ENCODE results near the gene LILRA6.
A peak's percentile ranks its signal among the peaks of the same experiment; 100 is the strongest.

Gene LILRA6

GRCh38 chr19:54191811-54192453 is 50.7 kb downstream of the LILRA6 start:
- DNase-seq = no peak
- peaks cover 10% of the 10 kb centered on the region in 2 experiments for H3K4me1 ChIP-seq (ENCODE audit: control insufficient read depth in 1 of 2, insufficient read depth in 2 of 2, low read length in 2 of 2)
- H2AK5ac ChIP-seq (ENCODE audit: low read length) = no peak overlapping the region
- no peak overlapping the region for H3K23ac ChIP-seq (ENCODE audit: low read length)
- peak overlapping the region; percentile 91 for H3K9ac ChIP-seq (ENCODE audit: low read length)
- no peak overlapping the region for H2AFZ ChIP-seq (ENCODE audit: insufficient read depth, low read length, poor library complexity)
- H4K8ac ChIP-seq (ENCODE audit: low read depth, low read length) = peak overlapping the region; percentile 69
- peak overlapping the region; percentile 19 for H4K12ac ChIP-seq (ENCODE audit: low read depth, low read length)
- H2BK120ac ChIP-seq (ENCODE audit: insufficient read depth, low read length, poor library complexity) = no peak overlapping the region
- H3K4me2 ChIP-seq (ENCODE audit: low read length) = peak overlapping the region; percentile 67
- no peaks in the 10 kb centered on the region for H3K27me3 ChIP-seq (ENCODE audit: insufficient read depth, low read length)
- peaks cover 14 to 16% of the 10 kb centered on the region in 2 experiments for H3K36me3 ChIP-seq (ENCODE audit: control insufficient read depth in 1 of 2, insufficient read depth in 2 of 2, low read length in 2 of 2)
- no CpG with 5 or more reads among the region's 19 CpGs for WGBS (ENCODE audit: extremely low coverage, insufficient coverage, insufficient read length)
- H3K9me3 ChIP-seq (ENCODE audit: insufficient read depth, low read depth, low read length) = no peaks in the 10 kb centered on the region
- H3K79me2 ChIP-seq (ENCODE audit: control insufficient read depth, insufficient read depth, low read length, poor library complexity) = peaks cover 26% of the 10 kb centered on the region
- H3K27ac ChIP-seq (ENCODE audit: low read depth, low read length) = peak overlapping the region; percentile 99
- peak overlapping the region; percentile 59 for H3K18ac ChIP-seq (ENCODE audit: low read length)
- peak overlapping the region; percentile 83 for H3K14ac ChIP-seq (ENCODE audit: low read length)
- H2BK12ac ChIP-seq (ENCODE audit: low read length) = no peak overlapping the region
- H3K79me1 ChIP-seq (ENCODE audit: low read length) = peaks cover 27% of the 10 kb centered on the region
- peak overlapping the region; percentile 67 for H2BK5ac ChIP-seq (ENCODE audit: low read depth, low read length, poor library complexity)
- peak overlapping the region; percentile 95 for H3K4me3 ChIP-seq (ENCODE audit: low read depth, low read length)
- peak overlapping the region; percentile 54 for H4K91ac ChIP-seq (ENCODE audit: low read depth, low read length)
- H3K4ac ChIP-seq (ENCODE audit: low read depth, low read length) = peak overlapping the region; percentile 57

GRCh38 chr19:54191011-54191810 is 51.4 kb downstream of the LILRA6 start, which contains the start of gene TSEN34:
TSEN34 (plus strand) TSS chr19:54191308; CDS start chr19:54191365, 57 bp downstream.
- H3K14ac ChIP-seq (ENCODE audit: low read length) = peak within 1 kb of the TSS; percentile 99
- H2AK5ac ChIP-seq (ENCODE audit: low read length) = peak within 1 kb of the TSS; percentile 40
- H3K4me3 ChIP-seq (ENCODE audit: low read depth, low read length) = peak within 1 kb of the TSS; percentile 95
- H2BK120ac ChIP-seq (ENCODE audit: insufficient read depth, low read length, poor library complexity) = peak within 1 kb of the TSS; percentile 95
- peak within 1 kb of the TSS; percentile 85 for H3K4ac ChIP-seq (ENCODE audit: low read depth, low read length)
- H3K18ac ChIP-seq (ENCODE audit: low read length) = peak within 1 kb of the TSS; percentile 98
- peak within 1 kb of the TSS; percentile 66 for H2BK12ac ChIP-seq (ENCODE audit: low read length)
- peak within 1 kb of the TSS; percentile 97 for H2BK5ac ChIP-seq (ENCODE audit: low read depth, low read length, poor library complexity)
- peak within 1 kb of the TSS; percentile 87 for H4K12ac ChIP-seq (ENCODE audit: low read depth, low read length)
- peaks cover 21 to 23% of the 10 kb centered on the region in 2 experiments for H3K36me3 ChIP-seq (ENCODE audit: control insufficient read depth in 1 of 2, insufficient read depth in 2 of 2, low read length in 2 of 2)
- peak within 1 kb of the TSS; percentile 91 for H3K9ac ChIP-seq (ENCODE audit: low read length)
- H4K91ac ChIP-seq (ENCODE audit: low read depth, low read length) = peak within 1 kb of the TSS; percentile 95
- DNase-seq = peak; percentile 83 to 89
- H3K23ac ChIP-seq (ENCODE audit: low read length) = no peak within 1 kb of the TSS
- peaks cover 10% of the 10 kb centered on the region in 2 experiments for H3K4me1 ChIP-seq (ENCODE audit: control insufficient read depth in 1 of 2, insufficient read depth in 2 of 2, low read length in 2 of 2)
- H3K9me3 ChIP-seq (ENCODE audit: insufficient read depth, low read depth, low read length) = no peaks in the 10 kb centered on the region
- peak within 1 kb of the TSS; percentile 95 for H4K8ac ChIP-seq (ENCODE audit: low read depth, low read length)
- peak within 1 kb of the TSS; percentile 95 for H2AFZ ChIP-seq (ENCODE audit: insufficient read depth, low read length, poor library complexity)
- peaks cover 26% of the 10 kb centered on the region for H3K79me2 ChIP-seq (ENCODE audit: control insufficient read depth, insufficient read depth, low read length, poor library complexity)
- H3K79me1 ChIP-seq (ENCODE audit: low read length) = peaks cover 27% of the 10 kb centered on the region
- H3K27me3 ChIP-seq (ENCODE audit: insufficient read depth, low read length) = no peaks in the 10 kb centered on the region
- H3K27ac ChIP-seq (ENCODE audit: low read depth, low read length) = peak within 1 kb of the TSS; percentile 99
- peak within 1 kb of the TSS; percentile 67 for H3K4me2 ChIP-seq (ENCODE audit: low read length)
- WGBS (ENCODE audit: extremely low coverage, insufficient coverage, insufficient read length) = no CpG with 5 or more reads among the region's 77 CpGs

- Histone ChIP-seq H2BK12ac (ENCODE audit: low read length) (peak overlapping the region; percentile 66), H3K4ac (ENCODE audit: low read depth, low read length) (peak overlapping the region; percentile 85), H2BK5ac (ENCODE audit: low read depth, low read length, poor library complexity) (peak overlapping the region; percentile 97), H3K9ac (ENCODE audit: low read length) (peak overlapping the region; percentile 88), H3K4me3 (ENCODE audit: low read depth, low read length) (peak overlapping the region; percentile 95), H3K27me3 (ENCODE audit: insufficient read depth, low read length) (no peaks in the 10 kb centered on the region), H3K4me2 (ENCODE audit: low read length) (peak overlapping the region; percentile 67), H2AK5ac (ENCODE audit: low read length) (no peak overlapping the region), H4K91ac (ENCODE audit: low read depth, low read length) (peak overlapping the region; percentile 95), H3K23ac (ENCODE audit: low read length) (no peak overlapping the region), H4K8ac (ENCODE audit: low read depth, low read length) (peak overlapping the region; percentile 95), H3K9me3 (ENCODE audit: insufficient read depth, low read depth, low read length) (no peaks in the 10 kb centered on the region), H2BK120ac (ENCODE audit: insufficient read depth, low read length, poor library complexity) (peak overlapping the region; percentile 95), H3K14ac (ENCODE audit: low read length) (peak overlapping the region; percentile 99), H3K79me2 (ENCODE audit: control insufficient read depth, insufficient read depth, low read length, poor library complexity) (peaks cover 26% of the 10 kb centered on the region), H2AFZ (ENCODE audit: insufficient read depth, low read length, poor library complexity) (peak overlapping the region; percentile 95), H3K4me1 (ENCODE audit: control insufficient read depth in 1 of 2, insufficient read depth in 2 of 2, low read length in 2 of 2) (peaks cover 10% of the 10 kb centered on the region in 2 experiments), H3K18ac (ENCODE audit: low read length) (peak overlapping the region; percentile 98), H3K27ac (ENCODE audit: low read depth, low read length) (peak overlapping the region; percentile 99), H3K36me3 (ENCODE audit: control insufficient read depth in 1 of 2, insufficient read depth in 2 of 2, low read length in 2 of 2) (peaks cover 23 to 25% of the 10 kb centered on the region in 2 experiments), H4K12ac (ENCODE audit: low read depth, low read length) (peak overlapping the region; percentile 87), H3K79me1 (ENCODE audit: low read length) (peaks cover 27% of the 10 kb centered on the region)
- no CpG with 5 or more reads among the region's 56 CpGs for WGBS (ENCODE audit: extremely low coverage, insufficient coverage, insufficient read length)
- peak; percentile 99 for DNase-seq
Measured at GRCh38 chr19:54190503-54191010, 52.0 kb downstream of the LILRA6 start.

- no peaks in the 10 kb centered on the region for H3K9me3 ChIP-seq (ENCODE audit: insufficient read depth, low read depth, low read length)
- H3K14ac ChIP-seq (ENCODE audit: low read length) = peak overlapping the region; percentile 99
- H2BK5ac ChIP-seq (ENCODE audit: low read depth, low read length, poor library complexity) = peak overlapping the region; percentile 97
- peak overlapping the region; percentile 95 for H2AFZ ChIP-seq (ENCODE audit: insufficient read depth, low read length, poor library complexity)
- H3K4me3 ChIP-seq (ENCODE audit: low read depth, low read length) = peak overlapping the region; percentile 95
- H3K27me3 ChIP-seq (ENCODE audit: insufficient read depth, low read length) = no peaks in the 10 kb centered on the region
- H4K12ac ChIP-seq (ENCODE audit: low read depth, low read length) = peak overlapping the region; percentile 87
- no peak overlapping the region for H3K23ac ChIP-seq (ENCODE audit: low read length)
- peak overlapping the region; percentile 85 for H3K4ac ChIP-seq (ENCODE audit: low read depth, low read length)
- H3K9ac ChIP-seq (ENCODE audit: low read length) = peak overlapping the region; percentile 83
- peaks cover 26% of the 10 kb centered on the region for H3K79me2 ChIP-seq (ENCODE audit: control insufficient read depth, insufficient read depth, low read length, poor library complexity)
- H2BK12ac ChIP-seq (ENCODE audit: low read length) = peak overlapping the region; percentile 66
- peaks cover 10% of the 10 kb centered on the region in 2 experiments for H3K4me1 ChIP-seq (ENCODE audit: control insufficient read depth in 1 of 2, insufficient read depth in 2 of 2, low read length in 2 of 2)
- peak overlapping the region; percentile 95 for H2BK120ac ChIP-seq (ENCODE audit: insufficient read depth, low read length, poor library complexity)
- no peak overlapping the region for H2AK5ac ChIP-seq (ENCODE audit: low read length)
- H3K18ac ChIP-seq (ENCODE audit: low read length) = peak overlapping the region; percentile 98
- H3K79me1 ChIP-seq (ENCODE audit: low read length) = peaks cover 27% of the 10 kb centered on the region
- H3K4me2 ChIP-seq (ENCODE audit: low read length) = peak overlapping the region; percentile 53
- peak overlapping the region; percentile 95 for H4K8ac ChIP-seq (ENCODE audit: low read depth, low read length)
- H4K91ac ChIP-seq (ENCODE audit: low read depth, low read length) = peak overlapping the region; percentile 95
- DNase-seq = peak; percentile 100
- peak overlapping the region; percentile 99 for H3K27ac ChIP-seq (ENCODE audit: low read depth, low read length)
- H3K36me3 ChIP-seq (ENCODE audit: control insufficient read depth in 1 of 2, insufficient read depth in 2 of 2, low read length in 2 of 2) = peaks cover 25 to 26% of the 10 kb centered on the region in 2 experiments
- no CpG with 5 or more reads among the region's 65 CpGs for WGBS (ENCODE audit: extremely low coverage, insufficient coverage, insufficient read length)
Measured at GRCh38 chr19:54189735-54190502, 52.7 kb downstream of the LILRA6 start.
